Loucy (cell line): ENCODE data around the gene CRB2.

Experiments
- H2AFZ ChIP-seq: fragments of 200-600 bp; sonication (generic); 2 replicates; pipeline ENCODE4 v1.6.0; 2016; ENCODE audit warnings: antibody characterized with exemption, mild to moderate bottlenecking, low read length, moderate library complexity
- H3F3A ChIP-seq: fragments of 200-600 bp; 2 replicates; pipeline ENCODE4 v1.6.0; 2016; ENCODE audit warnings: antibody characterized with exemption, low read depth, mild to moderate bottlenecking
- H3K27me3 ChIP-seq: fragments of 200-600 bp; sonication (generic); 2 replicates; pipeline ENCODE4 v1.6.1; 2014; ENCODE audit warnings: low read length, mild to moderate bottlenecking; ENCODE audit not compliant: insufficient read depth, poor library complexity, severe bottlenecking
- H3K36me3 ChIP-seq: fragments of 200-600 bp; sonication (generic); 2 replicates; pipeline ENCODE4 v1.6.1; 2016; ENCODE audit warnings: low read length; ENCODE audit not compliant: insufficient read depth
- H3K4me1 ChIP-seq: fragments of 200-600 bp; sonication (generic); 2 replicates; pipeline ENCODE4 v1.5.1; 2014; ENCODE audit warnings: low read length, mild to moderate bottlenecking; ENCODE audit not compliant: insufficient read depth, poor library complexity, severe bottlenecking
- H3K4me2 ChIP-seq: fragments of 200-600 bp; sonication (generic); 2 replicates; pipeline ENCODE4 v1.6.0; 2014; ENCODE audit warnings: antibody characterized with exemption, low read length, low read depth, mild to moderate bottlenecking; ENCODE audit not compliant: poor library complexity, severe bottlenecking
- H3K4me3 ChIP-seq: fragments of 200-600 bp; sonication (generic); 2 replicates; pipeline ENCODE4 v1.5.1; 2014; ENCODE audit warnings: low read length, mild to moderate bottlenecking, mixed read lengths; ENCODE audit not compliant: poor library complexity, severe bottlenecking
- H3K79me2 ChIP-seq: fragments of 200-600 bp; sonication (generic); 2 replicates; pipeline ENCODE4 v1.6.1; 2014; ENCODE audit warnings: low read length; ENCODE audit not compliant: insufficient read depth
- H3K9ac ChIP-seq: fragments of 200-600 bp; sonication (generic); 2 replicates; pipeline ENCODE4 v1.6.0; 2014; ENCODE audit warnings: mild to moderate bottlenecking, low read depth, low read length, moderate library complexity; ENCODE audit not compliant: poor library complexity, severe bottlenecking
- H3K9me2 ChIP-seq: fragments of 200-600 bp; sonication (generic); replicated peaks from 2 replicates; pipeline ENCODE4 v1.6.1; 2016; ENCODE audit warnings: low read depth, low read length, mixed read lengths
- H3K9me3 ChIP-seq: fragments of 200-600 bp; sonication (generic); 2 replicates; pipeline ENCODE4 v1.6.1; 2014; ENCODE audit warnings: mild to moderate bottlenecking, antibody characterized with exemption, low read length, low read depth; ENCODE audit not compliant: insufficient read depth
- H4K20me1 ChIP-seq: fragments of 200-600 bp; sonication (generic); 2 replicates; pipeline ENCODE4 v1.6.0; 2014; ENCODE audit warnings: antibody characterized with exemption, low read length, mild to moderate bottlenecking; ENCODE audit not compliant: insufficient read depth, poor library complexity, severe bottlenecking
- EZH2phosphoT487 ChIP-seq: fragments of 200-600 bp; IDR thresholded peaks from 2 replicates; pipeline ENCODE4 v1.6.1; 2018; ENCODE audit warnings: antibody characterized with exemption, mild to moderate bottlenecking, moderate library complexity, borderline replicate concordance
- TF ChIP-seq, protein P1 (sequence below): fragments of 200-600 bp; sonication (generic); conservative IDR thresholded peaks from 2 replicates; pipeline ENCODE4 v1.5.1; 2014; ENCODE audit warnings: mild to moderate bottlenecking, antibody characterized with exemption, low read length

The CRB2 gene

DNA sequence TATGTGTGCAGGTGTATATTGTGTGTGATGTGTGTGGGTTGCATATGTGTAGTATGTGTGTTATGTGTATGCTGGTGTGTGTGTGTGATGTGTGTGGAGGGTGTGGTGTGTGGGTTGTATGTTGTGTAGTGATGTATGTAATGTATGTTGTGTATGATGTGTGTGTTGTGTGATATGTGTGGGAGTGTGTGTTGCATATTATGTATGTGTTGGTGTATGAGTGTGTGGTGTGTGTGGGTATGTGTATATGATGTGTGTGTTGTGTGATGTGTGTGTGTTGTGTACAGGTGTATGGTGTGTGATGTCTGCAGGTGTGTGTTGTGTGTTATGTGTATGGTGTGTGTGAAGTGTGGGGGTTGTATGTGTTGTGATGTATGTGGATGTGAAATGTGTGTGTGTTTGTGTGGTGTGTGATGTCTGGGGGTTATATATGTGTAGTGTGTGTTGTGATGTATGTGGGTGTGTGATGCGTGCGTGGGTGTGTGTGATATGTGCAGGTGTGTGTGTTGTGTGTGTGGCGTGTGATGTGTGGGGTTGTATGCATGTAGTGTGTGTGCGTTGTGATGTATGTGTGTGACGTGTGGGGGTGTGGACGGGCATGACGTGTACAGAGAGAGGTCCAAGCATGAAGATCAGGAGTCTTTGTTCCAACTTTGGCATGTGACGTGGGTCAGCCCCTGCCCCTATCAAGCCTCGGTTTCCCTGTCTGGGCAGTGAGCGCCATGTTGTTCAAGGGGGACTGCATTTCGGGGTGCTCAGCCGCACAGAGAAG is 8.5 kb upstream of the CRB2 start:
- H3K4me1 ChIP-seq, result no peaks in the 10 kb centered on the region
- no peaks in the 10 kb centered on the region for H3K79me2 ChIP-seq
- H3K36me3 ChIP-seq, result no peaks in the 10 kb centered on the region
- H3K27me3 ChIP-seq, result no peaks in the 10 kb centered on the region
- H3K9ac ChIP-seq, result no peak overlapping the region
- H2AFZ ChIP-seq, result no peak overlapping the region
- no peaks in the 10 kb centered on the region for H3F3A ChIP-seq
- H3K9me2 ChIP-seq, result no peaks in the 10 kb centered on the region
- no peak overlapping the region for H3K4me2 ChIP-seq
- no peak for TF ChIP-seq EZH2phosphoT487
- TF ChIP-seq, protein P1, sequence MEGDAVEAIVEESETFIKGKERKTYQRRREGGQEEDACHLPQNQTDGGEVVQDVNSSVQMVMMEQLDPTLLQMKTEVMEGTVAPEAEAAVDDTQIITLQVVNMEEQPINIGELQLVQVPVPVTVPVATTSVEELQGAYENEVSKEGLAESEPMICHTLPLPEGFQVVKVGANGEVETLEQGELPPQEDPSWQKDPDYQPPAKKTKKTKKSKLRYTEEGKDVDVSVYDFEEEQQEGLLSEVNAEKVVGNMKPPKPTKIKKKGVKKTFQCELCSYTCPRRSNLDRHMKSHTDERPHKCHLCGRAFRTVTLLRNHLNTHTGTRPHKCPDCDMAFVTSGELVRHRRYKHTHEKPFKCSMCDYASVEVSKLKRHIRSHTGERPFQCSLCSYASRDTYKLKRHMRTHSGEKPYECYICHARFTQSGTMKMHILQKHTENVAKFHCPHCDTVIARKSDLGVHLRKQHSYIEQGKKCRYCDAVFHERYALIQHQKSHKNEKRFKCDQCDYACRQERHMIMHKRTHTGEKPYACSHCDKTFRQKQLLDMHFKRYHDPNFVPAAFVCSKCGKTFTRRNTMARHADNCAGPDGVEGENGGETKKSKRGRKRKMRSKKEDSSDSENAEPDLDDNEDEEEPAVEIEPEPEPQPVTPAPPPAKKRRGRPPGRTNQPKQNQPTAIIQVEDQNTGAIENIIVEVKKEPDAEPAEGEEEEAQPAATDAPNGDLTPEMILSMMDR, result no peak
- H3K4me3 ChIP-seq, result no peak overlapping the region
- H4K20me1 ChIP-seq, result no peaks in the 10 kb centered on the region
- no peaks in the 10 kb centered on the region for H3K9me3 ChIP-seq

DNA sequence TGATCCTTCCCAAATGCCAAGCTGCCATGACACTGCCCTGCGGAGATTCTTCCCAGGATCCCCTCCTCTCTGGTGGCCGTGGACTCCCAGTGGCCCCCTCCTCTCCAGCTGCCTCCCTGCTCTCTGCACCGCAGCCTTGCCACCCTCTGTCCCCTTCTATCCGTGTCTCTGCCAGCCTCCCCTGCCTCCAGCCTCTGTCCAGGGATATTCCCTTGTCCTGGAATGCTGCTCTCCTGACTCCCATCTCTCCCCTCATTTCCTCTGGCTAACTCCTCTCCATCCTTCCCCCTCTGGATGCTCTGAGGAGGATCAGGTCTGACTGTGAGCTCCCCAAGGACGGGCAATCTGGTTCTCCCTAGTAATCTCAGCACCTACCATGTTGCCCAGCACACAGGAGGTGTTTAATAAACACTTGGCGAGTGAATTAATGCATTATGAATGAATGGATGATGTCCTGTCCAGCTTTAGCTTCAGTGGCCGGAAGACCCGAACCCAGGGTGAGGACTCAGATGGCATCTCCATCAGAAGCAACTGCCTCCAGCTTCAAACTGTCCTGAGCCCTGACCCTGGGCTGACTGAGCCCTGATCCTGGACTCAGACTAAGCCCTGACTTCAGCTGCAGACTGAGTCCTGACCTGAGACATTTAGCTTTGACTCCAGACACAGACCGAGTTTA is 7.5 kb upstream of the CRB2 start:
- H3K4me2 ChIP-seq, result no peak overlapping the region
- H4K20me1 ChIP-seq, result no peaks in the 10 kb centered on the region
- no peak overlapping the region for H3K4me3 ChIP-seq
- no peak overlapping the region for H3K9ac ChIP-seq
- no peaks in the 10 kb centered on the region for H3K9me3 ChIP-seq
- TF ChIP-seq EZH2phosphoT487, result no peak
- TF ChIP-seq, protein P1, result no peak
- no peaks in the 10 kb centered on the region for H3K79me2 ChIP-seq
- H3K4me1 ChIP-seq, result no peaks in the 10 kb centered on the region
- no peaks in the 10 kb centered on the region for H3K9me2 ChIP-seq
- no peaks in the 10 kb centered on the region for H3K27me3 ChIP-seq
- H3K36me3 ChIP-seq, result no peaks in the 10 kb centered on the region
- H3F3A ChIP-seq, result no peaks in the 10 kb centered on the region
- H2AFZ ChIP-seq, result no peak overlapping the region

DNA sequence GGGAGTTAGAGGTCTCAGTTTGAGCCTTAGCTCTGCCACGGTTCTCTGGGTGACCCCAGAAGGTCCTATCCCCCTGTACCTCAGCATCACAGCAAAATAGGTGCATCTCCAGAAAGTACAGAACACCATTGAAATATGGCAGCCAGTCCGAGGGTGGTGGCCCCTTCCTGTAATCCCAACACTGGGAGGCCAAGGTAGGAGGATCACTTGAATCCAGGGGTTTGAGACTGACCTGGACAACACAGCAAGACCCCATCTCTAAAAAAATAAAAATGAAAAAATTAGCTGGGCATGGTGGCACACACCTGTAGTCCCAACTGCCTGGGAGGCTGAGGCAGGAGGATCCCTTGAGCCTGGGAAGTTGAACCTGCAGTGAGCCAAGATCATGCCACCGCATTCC is 7.0 kb upstream of the CRB2 start:
- H3K79me2 ChIP-seq, result no peaks in the 10 kb centered on the region
- H3K4me3 ChIP-seq, result no peak overlapping the region
- H3K9me3 ChIP-seq, result no peaks in the 10 kb centered on the region
- H3F3A ChIP-seq, result no peaks in the 10 kb centered on the region
- H3K27me3 ChIP-seq, result no peaks in the 10 kb centered on the region
- no peaks in the 10 kb centered on the region for H3K9me2 ChIP-seq
- TF ChIP-seq EZH2phosphoT487, result no peak
- no peaks in the 10 kb centered on the region for H4K20me1 ChIP-seq
- no peaks in the 10 kb centered on the region for H3K36me3 ChIP-seq
- H3K4me2 ChIP-seq, result no peak overlapping the region
- no peak overlapping the region for H3K9ac ChIP-seq
- H2AFZ ChIP-seq, result no peak overlapping the region
- H3K4me1 ChIP-seq, result no peaks in the 10 kb centered on the region
